ENCODE data around the gene LONP1. TPM values are rescaled to one million over a fixed set of nuclear protein-coding genes. Genes with fewer than 3 reads are reported as not detected.

Gene LONP1
- total RNA-seq, 1 experiment from 2014 or later: 180 TPM

GRCh38 chr19:5671600-5671999 is 48.3 kb downstream of the LONP1 start:
- Histone ChIP-seq H3K4me1 (ENCODE audit: control insufficient read depth in 1 of 2, insufficient read depth in 2 of 2, low read length in 2 of 2) (no peaks in the 10 kb centered on the region), H2AFZ (ENCODE audit: low read depth, low read length, poor library complexity, severe bottlenecking) (no peak overlapping the region), H3K79me2 (ENCODE audit: insufficient read depth, low read length) (no peaks in the 10 kb centered on the region), H3K27ac (ENCODE audit: low read depth, low read length) (no peak overlapping the region), H3K9ac (ENCODE audit: low read length) (no peak overlapping the region), H3K4me2 (ENCODE audit: low read length) (no peak overlapping the region), H3K27me3 (ENCODE audit: insufficient read depth, low read length) (no peaks in the 10 kb centered on the region), H4K20me1 (ENCODE audit: insufficient read depth) (no peaks in the 10 kb centered on the region), H3K36me3 (ENCODE audit: control insufficient read depth in 1 of 2, insufficient read depth in 2 of 2, low read length in 2 of 2) (peaks cover 17 to 26% of the 10 kb centered on the region in 2 experiments; a peak in 3 of 4 replicates), H3K9me3 (ENCODE audit: control insufficient read depth in 1 of 2, insufficient read depth in 1 of 2, low read depth in 1 of 2, low read length in 2 of 2) (no peaks in the 10 kb centered on the region), H3K9me2 (ENCODE audit: insufficient read depth) (no peaks in the 10 kb centered on the region), H3K4me3 (replicated peaks in 1 of 2; ENCODE audit: low read depth in 1 of 2, low read length in 2 of 2) (no peak overlapping the region)
- ATAC-seq (no peak), DNase-seq (ENCODE audit: low read depth, low spot score) (no peak)
- ChIA-PET RAD21 (ENCODE audit: low non-redundant PET in 1 of 2, low total read pairs in 2 of 2, uncharacterized antibody in 2 of 2, unreplicated experiment in 2 of 2) (no interaction called here), POLR2A (no interaction called here), CTCF (interaction anchor here (1.0 to 1.1 kb wide), 2 partner anchors 15 to 18 kb away, joined by 3 read pairs; no protein-coding TSS in a partner anchor)
- intact Hi-C loops (cut with micrococcal nuclease): no loop called here
- BruUV-seq (replicated peaks): no TSS peak
- TF ChIP-seq REST (IDR thresholded peaks at IDR 0.05; ENCODE audit: low read depth) (no peak), POLR2A (IDR thresholded peaks at IDR 0.05; ENCODE audit: borderline replicate concordance, extremely low read depth, insufficient read depth, insufficient read length) (no peak), RAD21 (IDR thresholded peaks at IDR 0.05; ENCODE audit: low read depth) (no peak), ELF1 (IDR thresholded peaks at IDR 0.05; ENCODE audit: borderline replicate concordance, low read depth) (no peak), ZNF274 (IDR thresholded peaks at IDR 0.05; ENCODE audit: low read depth, low read length) (no peak), FOSL1 (IDR thresholded peaks at IDR 0.05; ENCODE audit: low read depth) (no peak), ZFX (IDR thresholded peaks at IDR 0.05) (no peak), SIN3A (IDR thresholded peaks at IDR 0.05; ENCODE audit: low read depth) (no peak), CTCF (IDR thresholded peaks at IDR 0.05 in 2 of 3, conservative IDR thresholded peaks at IDR 0.05 in 1 of 3; ENCODE audit: borderline replicate concordance in 1 of 3, insufficient read depth in 1 of 3, low read depth in 2 of 3, low read length in 2 of 3) (no peak), CEBPB (IDR thresholded peaks at IDR 0.05; ENCODE audit: low read depth) (no peak), EZH2 (IDR thresholded peaks at IDR 0.05) (no peak), POLR2AphosphoS5 (IDR thresholded peaks at IDR 0.05; ENCODE audit: low read depth, low read length) (no peak), SRF (IDR thresholded peaks at IDR 0.05; ENCODE audit: low read depth) (no peak), MAX (IDR thresholded peaks at IDR 0.05) (no peak), CBX3 (IDR thresholded peaks at IDR 0.05; ENCODE audit: low read depth) (no peak), SP1 (IDR thresholded peaks at IDR 0.05; ENCODE audit: low read depth) (no peak), EZH2phosphoT487 (IDR thresholded peaks at IDR 0.05; ENCODE audit: borderline replicate concordance) (no peak), ZBTB33 (IDR thresholded peaks at IDR 0.05; ENCODE audit: extremely low read depth, insufficient replicate concordance, low read length) (no peak), EGR1 (IDR thresholded peaks at IDR 0.05; ENCODE audit: low read depth) (no peak), YY1 (IDR thresholded peaks at IDR 0.05; ENCODE audit: extremely low read depth, insufficient replicate concordance, low read depth, low read length) (no peak)
